ENCODE results near the gene EXD3. TPM values are rescaled to one million over a fixed set of nuclear protein-coding genes. Genes with fewer than 3 reads are reported as not detected.
A peak's percentile ranks its signal among the peaks of the same experiment; 100 is the strongest.

Gene EXD3
- total and polyA plus RNA-seq, 2 of the 13 experiments (the other 11 are each of a cell fraction or from before 2014, with no cell fraction given): 2.7 to 4.8 TPM

DNA sequence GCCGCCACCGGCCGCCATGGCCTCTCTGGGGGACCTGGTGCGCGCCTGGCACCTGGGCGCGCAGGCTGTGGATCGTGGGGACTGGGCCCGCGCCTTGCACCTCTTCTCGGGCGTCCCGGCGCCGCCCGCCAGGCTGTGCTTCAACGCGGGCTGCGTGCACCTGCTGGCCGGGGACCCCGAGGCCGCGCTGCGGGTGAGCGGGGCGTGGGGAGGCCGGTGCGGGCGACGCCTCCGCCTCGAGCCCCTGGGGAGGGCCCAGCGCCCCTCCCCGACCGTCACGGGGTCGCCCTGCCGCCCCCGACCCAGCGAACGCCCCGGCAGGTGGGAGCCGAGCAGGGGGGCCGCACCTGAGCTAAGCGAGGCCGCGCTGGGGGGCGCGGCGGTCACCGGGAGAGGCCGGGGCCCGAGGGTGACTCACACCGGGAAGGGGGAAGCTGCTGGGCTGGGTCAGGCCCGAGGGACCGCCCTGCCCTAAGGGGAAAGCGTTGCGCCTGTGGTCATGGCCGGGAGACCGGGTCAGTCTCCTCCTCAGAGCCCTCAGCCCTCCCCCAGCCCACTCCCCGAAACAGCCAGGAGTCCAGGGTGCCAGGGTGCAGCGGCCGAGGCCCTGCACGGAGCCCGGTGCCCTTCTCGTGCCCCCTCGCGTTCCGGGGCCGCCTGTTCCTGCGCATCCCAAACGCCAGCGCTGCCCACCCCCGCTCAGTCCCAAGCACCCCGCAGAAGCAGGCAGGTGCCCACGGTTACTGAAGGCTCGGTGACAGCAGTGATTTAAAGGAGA lies 741 bp upstream of the EXD3 start:
- no peak for FAIRE-seq
- intact Hi-C loops (cut with micrococcal nuclease; ENCODE audit: unreplicated experiment): loop anchor here (1.0 kb wide), 1 partner anchor 22 kb away; no protein-coding TSS in a partner anchor
- no peaks in the 10 kb centered on the region; a peak in 1 of 5 replicates for H3K27me3 ChIP-seq (ENCODE audit: control insufficient read depth in 1 of 2, insufficient read depth in 2 of 2, low read length in 2 of 2)
- H2AFZ ChIP-seq (ENCODE audit: low read length): no peak overlapping the region
- H3K79me2 ChIP-seq (ENCODE audit: insufficient read depth, low read length): peaks cover 18% of the 10 kb centered on the region
- CTCF ChIA-PET (ENCODE audit: low intra/inter-chr PET ratio, low total read pairs): interaction anchor here (1.7 to 2.6 kb wide), 2 partner anchors 18 to 21 kb away, joined by 6 to 23 read pairs; partner anchors contain the start of gene ENTPD8
- H3K27ac ChIP-seq (ENCODE audit: extremely low read length, insufficient read depth, low read length): peak overlapping the region; percentile 60
- BruUV-seq (replicated peaks): no TSS peak
- H3K4me3 ChIP-seq (replicated peaks in 1 of 3; ENCODE audit: insufficient read depth in 1 of 3, low read depth in 2 of 3, low read length in 3 of 3): peak overlapping the region; percentile 69 to 81 (median 71)
- 17% methylated on average over 6 of the region's 77 CpGs for WGBS (ENCODE audit: low lambda C conversion rate)
- H3K36me3 ChIP-seq (replicated peaks in 1 of 2; ENCODE audit: control insufficient read depth in 1 of 2, insufficient read depth in 2 of 2, low read length in 2 of 2): no peaks in the 10 kb centered on the region
- ATAC-seq: peak; percentile 56
- peak overlapping the region; percentile 80 for H3K9ac ChIP-seq (ENCODE audit: insufficient read depth, low read depth, low read length)
- no peaks in the 10 kb centered on the region for H4K20me1 ChIP-seq (ENCODE audit: insufficient read depth, low read length)
- peaks cover 21% of the 10 kb centered on the region for H3K4me1 ChIP-seq (ENCODE audit: insufficient read depth, low read length)
- peak overlapping the region; percentile 76 for H3K4me2 ChIP-seq (ENCODE audit: low read depth, low read length)
- in situ Hi-C loops (cut with HindIII; ENCODE audit: extremely low pct_ligation_motif_present, low pct_unique_long_range_greater_than_20kb): no loop called here
- DNase-seq (ENCODE audit: low spot score): no peak
- POLR2A ChIA-PET: interaction anchor here (1.0 to 3.2 kb wide), 13 partner anchors 12 to 168 kb away, joined by 3 to 26 read pairs (median 5); partner anchors contain the start of genes ENTPD8, MRPL41, NELFB and NRARP
- H3K9me3 ChIP-seq (ENCODE audit: low read length): no peaks in the 10 kb centered on the region
- no peak for TF ChIP-seq ZNF570 (CRISPR knock-in tag; IDR thresholded peaks at IDR 0.05; ENCODE audit: borderline replicate concordance)
- no peak for TF ChIP-seq DNMT3B (CRISPR knock-in tag; conservative IDR thresholded peaks at IDR 0.05)
- no peak for TF ChIP-seq HOXA7 (CRISPR knock-in tag; IDR thresholded peaks at IDR 0.05)
- no peak for TF ChIP-seq ZNF160 (CRISPR knock-in tag; IDR thresholded peaks at IDR 0.05)
- TF ChIP-seq, protein P1, sequence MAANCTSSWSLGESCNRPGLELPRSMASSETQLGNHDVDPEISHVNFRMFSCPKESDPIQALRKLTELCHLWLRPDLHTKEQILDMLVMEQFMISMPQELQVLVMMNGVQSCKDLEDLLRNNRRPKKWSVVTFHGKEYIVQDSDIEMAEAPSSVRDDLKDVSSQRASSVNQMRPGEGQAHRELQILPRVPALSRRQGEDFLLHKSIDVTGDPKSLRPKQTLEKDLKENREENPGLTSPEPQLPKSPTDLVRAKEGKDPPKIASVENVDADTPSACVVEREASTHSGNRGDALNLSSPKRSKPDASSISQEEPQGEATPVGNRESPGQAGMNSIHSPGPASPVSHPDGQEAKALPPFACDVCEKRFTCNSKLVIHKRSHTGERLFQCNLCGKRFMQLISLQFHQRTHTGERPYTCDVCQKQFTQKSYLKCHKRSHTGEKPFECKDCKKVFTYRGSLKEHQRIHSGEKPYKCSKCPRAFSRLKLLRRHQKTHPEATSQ (CRISPR knock-in tag; IDR thresholded peaks at IDR 0.05; ENCODE audit: borderline replicate concordance): no peak
- TF ChIP-seq MED1 (CRISPR knock-in tag; IDR thresholded peaks at IDR 0.05): 0 out of 2 replicates have a peak, but pooled peaks have one; percentile 4
- TF ChIP-seq, protein P2, sequence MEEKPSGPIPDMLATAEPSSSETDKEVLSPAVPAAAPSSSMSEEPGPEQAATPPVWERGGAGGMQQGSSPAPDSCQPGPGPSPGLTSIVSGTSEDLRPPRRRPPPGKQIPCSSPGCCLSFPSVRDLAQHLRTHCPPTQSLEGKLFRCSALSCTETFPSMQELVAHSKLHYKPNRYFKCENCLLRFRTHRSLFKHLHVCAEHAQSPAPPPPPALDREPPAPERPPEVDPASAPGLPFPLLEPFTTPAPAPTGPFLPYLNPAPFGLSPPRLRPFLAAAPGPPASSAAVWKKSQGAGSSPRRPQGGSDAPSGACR (CRISPR knock-in tag; IDR thresholded peaks at IDR 0.05): no peak
- TF ChIP-seq ZNF550 (CRISPR knock-in tag; IDR thresholded peaks at IDR 0.05; ENCODE audit: borderline replicate concordance): no peak
- TF ChIP-seq, protein P3, sequence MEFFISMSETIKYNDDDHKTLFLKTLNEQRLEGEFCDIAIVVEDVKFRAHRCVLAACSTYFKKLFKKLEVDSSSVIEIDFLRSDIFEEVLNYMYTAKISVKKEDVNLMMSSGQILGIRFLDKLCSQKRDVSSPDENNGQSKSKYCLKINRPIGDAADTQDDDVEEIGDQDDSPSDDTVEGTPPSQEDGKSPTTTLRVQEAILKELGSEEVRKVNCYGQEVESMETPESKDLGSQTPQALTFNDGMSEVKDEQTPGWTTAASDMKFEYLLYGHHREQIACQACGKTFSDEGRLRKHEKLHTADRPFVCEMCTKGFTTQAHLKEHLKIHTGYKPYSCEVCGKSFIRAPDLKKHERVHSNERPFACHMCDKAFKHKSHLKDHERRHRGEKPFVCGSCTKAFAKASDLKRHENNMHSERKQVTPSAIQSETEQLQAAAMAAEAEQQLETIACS (CRISPR knock-in tag; IDR thresholded peaks at IDR 0.05): 0 out of 2 replicates have a peak, but pooled peaks have one; percentile 11
- no peak for TF ChIP-seq XRCC5 (optimal IDR thresholded peaks at IDR 0.05; ENCODE audit: low read length)
- TF ChIP-seq EED (CRISPR knock-in tag; IDR thresholded peaks at IDR 0.05): 0 out of 2 replicates have a peak, but pooled peaks have one; percentile 34
- no peak for TF ChIP-seq ZNF713 (CRISPR knock-in tag; IDR thresholded peaks at IDR 0.05)
- no peak for TF ChIP-seq ZNF121 (CRISPR knock-in tag; IDR thresholded peaks at IDR 0.05)
- 0 out of 2 replicates have a peak, but pooled peaks have one; percentile 42 for TF ChIP-seq PCBP1 (IDR thresholded peaks at IDR 0.05; ENCODE audit: borderline replicate concordance, low read depth, low read length)
- TF ChIP-seq PHF8 (CRISPR knock-in tag; IDR thresholded peaks at IDR 0.05): no peak
- TF ChIP-seq, protein P4, sequence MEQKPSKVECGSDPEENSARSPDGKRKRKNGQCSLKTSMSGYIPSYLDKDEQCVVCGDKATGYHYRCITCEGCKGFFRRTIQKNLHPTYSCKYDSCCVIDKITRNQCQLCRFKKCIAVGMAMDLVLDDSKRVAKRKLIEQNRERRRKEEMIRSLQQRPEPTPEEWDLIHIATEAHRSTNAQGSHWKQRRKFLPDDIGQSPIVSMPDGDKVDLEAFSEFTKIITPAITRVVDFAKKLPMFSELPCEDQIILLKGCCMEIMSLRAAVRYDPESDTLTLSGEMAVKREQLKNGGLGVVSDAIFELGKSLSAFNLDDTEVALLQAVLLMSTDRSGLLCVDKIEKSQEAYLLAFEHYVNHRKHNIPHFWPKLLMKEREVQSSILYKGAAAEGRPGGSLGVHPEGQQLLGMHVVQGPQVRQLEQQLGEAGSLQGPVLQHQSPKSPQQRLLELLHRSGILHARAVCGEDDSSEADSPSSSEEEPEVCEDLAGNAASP (CRISPR knock-in tag; IDR thresholded peaks at IDR 0.05; ENCODE audit: borderline replicate concordance): no peak
